KG1 (cell line): Measurements from ENCODE around the gene NUDT21.

Experiments
- DNase-seq: peaks from one replicate; lab custom pipeline; 2025; lab: John Stamatoyannopoulos, UW

Gene NUDT21

GRCh38 chr16:56462064-56462796, 11.1 kb upstream of the NUDT21 start:
- DNase-seq = no peak

GRCh38 chr16:56460101-56460500, 9.0 kb upstream of the NUDT21 start:
- no peak for DNase-seq

GRCh38 chr16:56457927-56458470, 6.9 kb upstream of the NUDT21 start:
- no peak for DNase-seq

GRCh38 chr16:56451753-56452689, 889 bp upstream of the NUDT21 start:
- no peak for DNase-seq

- no peak for DNase-seq
Measured at GRCh38 chr16:56450275-56450985, 702 bp downstream of the NUDT21 start.

- no peak for DNase-seq
Measured at GRCh38 chr16:56448005-56448404, 3.1 kb downstream of the NUDT21 start.

GRCh38 chr16:56447286-56447685, 3.8 kb downstream of the NUDT21 start:
- no peak for DNase-seq

- DNase-seq = no peak
Measured at GRCh38 chr16:56438038-56438437, 13.1 kb downstream of the NUDT21 start.

- DNase-seq = no peak
Measured at GRCh38 chr16:56436258-56436657, 14.9 kb downstream of the NUDT21 start.

GRCh38 chr16:56428091-56428490, 23.0 kb downstream of the NUDT21 start:
- DNase-seq = no peak

GRCh38 chr16:56426585-56426984, 24.5 kb downstream of the NUDT21 start:
- no peak for DNase-seq

GRCh38 chr16:56425439-56425832, 25.7 kb downstream of the NUDT21 start, which contains the start of gene AMFR:
TSS of gene AMFR (minus strand) at chr16:56425545. CDS start at chr16:56425327, 218 bp downstream.
- no peak for DNase-seq

GRCh38 chr16:56424791-56425438, 26.2 kb downstream of the NUDT21 start:
- DNase-seq = peak; percentile 27

- no peak for DNase-seq
Measured at GRCh38 chr16:56424404-56424764, 26.7 kb downstream of the NUDT21 start.

- peak; percentile 25 for DNase-seq
Measured at GRCh38 chr16:56423584-56424403, 27.3 kb downstream of the NUDT21 start.

- DNase-seq = no peak
Measured at GRCh38 chr16:56422896-56423441, 28.2 kb downstream of the NUDT21 start.

GRCh38 chr16:56421976-56422669, 29.0 kb downstream of the NUDT21 start:
- DNase-seq = no peak

- DNase-seq = no peak
Measured at GRCh38 chr16:56421313-56421712, 29.8 kb downstream of the NUDT21 start.

- no peak for DNase-seq
Measured at GRCh38 chr16:56420613-56421012, 30.5 kb downstream of the NUDT21 start.
